ENCODE data around the gene PDZD7.
A peak's percentile ranks its signal among the peaks of the same experiment; 100 is the strongest.

Gene PDZD7

GRCh38 chr10:101012525-101013364 is 18.2 kb downstream of the PDZD7 start:
- no peak overlapping the region for H3K9ac ChIP-seq (ENCODE audit: low read depth, low read length)
- H3K27me3 ChIP-seq (ENCODE audit: control insufficient read depth, insufficient read depth, low read length) = no peaks in the 10 kb centered on the region
- no peak overlapping the region for H3K4me3 ChIP-seq (ENCODE audit: low read length)
- H3K4me2 ChIP-seq (ENCODE audit: low read length) = peak overlapping the region; percentile 65
- peaks cover 2% of the 10 kb centered on the region for H3K36me3 ChIP-seq (ENCODE audit: insufficient read depth, low read length)
- peaks cover 37% of the 10 kb centered on the region for H3K4me1 ChIP-seq (ENCODE audit: control insufficient read depth, insufficient read depth, low read length)
- no peaks in the 10 kb centered on the region for H3K9me3 ChIP-seq (replicated peaks; ENCODE audit: low read length)

- H3K4me1 ChIP-seq (ENCODE audit: control insufficient read depth, insufficient read depth, low read length) = peaks cover 46% of the 10 kb centered on the region
- peaks cover 12% of the 10 kb centered on the region for H3K36me3 ChIP-seq (ENCODE audit: insufficient read depth, low read length)
- H3K9ac ChIP-seq (ENCODE audit: low read depth, low read length) = no peak overlapping the region
- no peak overlapping the region for H3K4me2 ChIP-seq (ENCODE audit: low read length)
- no peak overlapping the region for H3K4me3 ChIP-seq (ENCODE audit: low read length)
- no peaks in the 10 kb centered on the region for H3K27me3 ChIP-seq (ENCODE audit: control insufficient read depth, insufficient read depth, low read length)
- H3K9me3 ChIP-seq (replicated peaks; ENCODE audit: low read length) = no peaks in the 10 kb centered on the region
These were observed 19.2 kb downstream of the PDZD7 start for GRCh38 chr10:101011517-101012423.

GRCh38 chr10:101010329-101010728 is 20.6 kb downstream of the PDZD7 start:
- no peak overlapping the region for H3K4me2 ChIP-seq (ENCODE audit: low read length)
- H3K4me3 ChIP-seq (ENCODE audit: low read length) = no peak overlapping the region

GRCh38 chr10:101008823-101009423 is 22.0 kb downstream of the PDZD7 start:
- Histone ChIP-seq H3K36me3 (ENCODE audit: insufficient read depth, low read length) (peaks cover 37% of the 10 kb centered on the region), H3K9ac (ENCODE audit: low read depth, low read length) (no peak overlapping the region), H3K9me3 (replicated peaks; ENCODE audit: low read length) (no peaks in the 10 kb centered on the region), H3K4me1 (ENCODE audit: control insufficient read depth, insufficient read depth, low read length) (peaks cover 34% of the 10 kb centered on the region), H3K27me3 (ENCODE audit: control insufficient read depth, insufficient read depth, low read length) (no peaks in the 10 kb centered on the region), H3K4me2 (ENCODE audit: low read length) (no peak overlapping the region), H3K4me3 (ENCODE audit: low read length) (no peak overlapping the region)

More at GRCh38 chr10:101010329-101010728, 20.6 kb downstream of the PDZD7 start:
- peaks cover 48% of the 10 kb centered on the region for H3K4me1 ChIP-seq (ENCODE audit: control insufficient read depth, insufficient read depth, low read length)
- H3K9ac ChIP-seq (ENCODE audit: low read depth, low read length) = no peak overlapping the region
- H3K27me3 ChIP-seq (ENCODE audit: control insufficient read depth, insufficient read depth, low read length) = no peaks in the 10 kb centered on the region
- H3K9me3 ChIP-seq (replicated peaks; ENCODE audit: low read length) = no peaks in the 10 kb centered on the region
- H3K36me3 ChIP-seq (ENCODE audit: insufficient read depth, low read length) = peaks cover 25% of the 10 kb centered on the region

- H3K4me2 ChIP-seq (ENCODE audit: low read length) = no peak overlapping the region
- H3K9me3 ChIP-seq (replicated peaks; ENCODE audit: low read length) = no peaks in the 10 kb centered on the region
- peaks cover 45% of the 10 kb centered on the region for H3K36me3 ChIP-seq (ENCODE audit: insufficient read depth, low read length)
- no peak overlapping the region for H3K9ac ChIP-seq (ENCODE audit: low read depth, low read length)
- no peak overlapping the region for H3K4me3 ChIP-seq (ENCODE audit: low read length)
- no peaks in the 10 kb centered on the region for H3K27me3 ChIP-seq (ENCODE audit: control insufficient read depth, insufficient read depth, low read length)
- peaks cover 27% of the 10 kb centered on the region for H3K4me1 ChIP-seq (ENCODE audit: control insufficient read depth, insufficient read depth, low read length)
These were observed 22.8 kb downstream of the PDZD7 start for GRCh38 chr10:101007915-101008822.

GRCh38 chr10:101007099-101007711 is 23.7 kb downstream of the PDZD7 start:
- Histone ChIP-seq H3K27me3 (ENCODE audit: control insufficient read depth, insufficient read depth, low read length) (no peaks in the 10 kb centered on the region), H3K4me2 (ENCODE audit: low read length) (peak overlapping the region; percentile 3), H3K4me3 (ENCODE audit: low read length) (no peak overlapping the region), H3K9ac (ENCODE audit: low read depth, low read length) (peak overlapping the region; percentile 14), H3K36me3 (ENCODE audit: insufficient read depth, low read length) (peaks cover 54% of the 10 kb centered on the region), H3K4me1 (ENCODE audit: control insufficient read depth, insufficient read depth, low read length) (peaks cover 27% of the 10 kb centered on the region), H3K9me3 (replicated peaks; ENCODE audit: low read length) (no peaks in the 10 kb centered on the region)

- Histone ChIP-seq H3K27me3 (ENCODE audit: control insufficient read depth, insufficient read depth, low read length) (no peaks in the 10 kb centered on the region), H3K4me3 (ENCODE audit: low read length) (no peak overlapping the region), H3K4me1 (ENCODE audit: control insufficient read depth, insufficient read depth, low read length) (peaks cover 33% of the 10 kb centered on the region), H3K4me2 (ENCODE audit: low read length) (no peak overlapping the region), H3K9ac (ENCODE audit: low read depth, low read length) (no peak overlapping the region), H3K36me3 (ENCODE audit: insufficient read depth, low read length) (peaks cover 54% of the 10 kb centered on the region), H3K9me3 (replicated peaks; ENCODE audit: low read length) (no peaks in the 10 kb centered on the region)
These were observed 24.3 kb downstream of the PDZD7 start for GRCh38 chr10:101006593-101007098.

GRCh38 chr10:101005869-101006567 is 24.9 kb downstream of the PDZD7 start:
- no peak overlapping the region for H3K4me3 ChIP-seq (ENCODE audit: low read length)
- no peak overlapping the region for H3K4me2 ChIP-seq (ENCODE audit: low read length)
- H3K27me3 ChIP-seq (ENCODE audit: control insufficient read depth, insufficient read depth, low read length) = no peaks in the 10 kb centered on the region
- no peak overlapping the region for H3K9ac ChIP-seq (ENCODE audit: low read depth, low read length)
- H3K36me3 ChIP-seq (ENCODE audit: insufficient read depth, low read length) = peaks cover 54% of the 10 kb centered on the region
- H3K9me3 ChIP-seq (replicated peaks; ENCODE audit: low read length) = no peaks in the 10 kb centered on the region
- H3K4me1 ChIP-seq (ENCODE audit: control insufficient read depth, insufficient read depth, low read length) = peaks cover 38% of the 10 kb centered on the region

- no peak overlapping the region for H3K9ac ChIP-seq (ENCODE audit: low read depth, low read length)
- H3K4me2 ChIP-seq (ENCODE audit: low read length) = no peak overlapping the region
- peaks cover 54% of the 10 kb centered on the region for H3K36me3 ChIP-seq (ENCODE audit: insufficient read depth, low read length)
- no peaks in the 10 kb centered on the region for H3K9me3 ChIP-seq (replicated peaks; ENCODE audit: low read length)
- no peaks in the 10 kb centered on the region for H3K27me3 ChIP-seq (ENCODE audit: control insufficient read depth, insufficient read depth, low read length)
- no peak overlapping the region for H3K4me3 ChIP-seq (ENCODE audit: low read length)
- H3K4me1 ChIP-seq (ENCODE audit: control insufficient read depth, insufficient read depth, low read length) = peaks cover 41% of the 10 kb centered on the region
These were observed 25.6 kb downstream of the PDZD7 start for GRCh38 chr10:101005361-101005760.
